NK-92 (cell line): Measurements from ENCODE around the gene ZXDC.
A peak's percentile ranks its signal among the peaks of the same experiment; 100 is the strongest.

Experiments
- DNase-seq: peaks from one replicate; lab custom pipeline; 2025; ENCODE audit not compliant: unreplicated experiment; lab: John Stamatoyannopoulos, UW

ZXDC gene

GRCh38 chr3:126475413-126476114 is at the start of gene ZXDC:
ZXDC (minus strand) TSS chr3:126475891; CDS start chr3:126475865, 26 bp downstream.
- DNase-seq, result peak; percentile 48

- DNase-seq, result no peak
These were observed 49.6 kb upstream of the ZXDC start for GRCh38 chr3:126525091-126525852.

GRCh38 chr3:126524429-126524988 is 48.8 kb upstream of the ZXDC start:
- no peak for DNase-seq

- no peak for DNase-seq
These were observed 48.2 kb upstream of the ZXDC start, which contains the start of gene CHST13 for GRCh38 chr3:126523745-126524428. CHST13 (plus strand) TSS chr3:126524155; CDS start chr3:126524333, 178 bp downstream.

- no peak for DNase-seq
These were observed 46.7 kb upstream of the ZXDC start for GRCh38 chr3:126522363-126522788.

GRCh38 chr3:126521122-126521891 is 45.6 kb upstream of the ZXDC start:
- DNase-seq, result no peak

GRCh38 chr3:126519506-126520455 is 44.1 kb upstream of the ZXDC start:
- DNase-seq, result no peak

- DNase-seq, result no peak
These were observed 43.1 kb upstream of the ZXDC start for GRCh38 chr3:126518779-126519177.

- DNase-seq, result no peak
These were observed 42.5 kb upstream of the ZXDC start for GRCh38 chr3:126517986-126518778.

- DNase-seq, result no peak
These were observed 41.7 kb upstream of the ZXDC start, which contains the start of gene UROC1 for GRCh38 chr3:126517291-126517951. UROC1 (minus strand) TSS chr3:126517773; CDS start chr3:126517719, 54 bp downstream.

GRCh38 chr3:126516936-126517290 is 41.2 kb upstream of the ZXDC start:
- DNase-seq, result no peak

GRCh38 chr3:126516152-126516935 is 40.7 kb upstream of the ZXDC start:
- no peak for DNase-seq

- DNase-seq, result no peak
These were observed 39.5 kb upstream of the ZXDC start for GRCh38 chr3:126515066-126515706.

GRCh38 chr3:126514161-126514560 is 38.5 kb upstream of the ZXDC start:
- no peak for DNase-seq

- DNase-seq, result no peak
These were observed 37.4 kb upstream of the ZXDC start for GRCh38 chr3:126512916-126513650.

- no peak for DNase-seq
These were observed 36.3 kb upstream of the ZXDC start for GRCh38 chr3:126512026-126512425.
